Natural killer cell (primary cell): ENCODE results near the gene LRP6. TPM values are rescaled to one million over a fixed set of nuclear protein-coding genes. Genes with fewer than 3 reads are reported as not detected.
"Not testable (repeated sequence)": the region's sequence is repeated elsewhere in the genome, so short reads cannot be mapped to it uniquely, and the experiment has no call there.

Experiments used
- ATAC-seq, 3 donors: fragments of 150-1000 bp in 2 of 3; fragments of 200-7000 bp in 1 of 3; cut with Tn5 transposase; 1 replicate in 1 of 3; 2 replicates in 2 of 3; pipeline ENCODE4 v1.10.0; 2021; ENCODE audit warnings: mild to moderate bottlenecking in 2 of 3, moderate library complexity in 2 of 3
- DNase-seq, 2 donors: peaks; one replicate each; pipeline versions ENCODE4 v3.0.0 to v3.0.0-alpha.2; 2013 to 2021; ENCODE audit warnings: mixed read lengths in 1 of 2
- H3K27ac ChIP-seq: one replicate; pipeline ENCODE4 v1.5.1; 2013; ENCODE audit warnings: mild to moderate bottlenecking, low read length
- H3K27me3 ChIP-seq: one replicate; pipeline ENCODE4 v1.6.1; 2013; ENCODE audit warnings: low read length; ENCODE audit not compliant: control insufficient read depth, insufficient read depth
- H3K36me3 ChIP-seq: one replicate; pipeline ENCODE4 v1.6.1; 2013; ENCODE audit warnings: low read length; ENCODE audit not compliant: control insufficient read depth, insufficient read depth
- H3K4me1 ChIP-seq: one replicate; pipeline ENCODE4 v1.6.1; 2013; ENCODE audit warnings: low read length; ENCODE audit not compliant: control insufficient read depth, insufficient read depth
- H3K4me3 ChIP-seq: one replicate; pipeline ENCODE4 v1.5.1; 2013; ENCODE audit warnings: low read length
- H3K9me3 ChIP-seq: one replicate; pipeline ENCODE4 v1.6.1; 2013; ENCODE audit warnings: low read length; ENCODE audit not compliant: control insufficient read depth, insufficient read depth
- H3K27ac Mint-ChIP-seq, 2 donors: one replicate each; pipeline ENCODE4 v1.8.0; 2022; ENCODE audit warnings: mild to moderate bottlenecking in 2 of 2, mixed read lengths in 2 of 2, moderate library complexity in 1 of 2
- H3K27me3 Mint-ChIP-seq, 2 donors: one replicate each; pipeline ENCODE4 v1.8.0; 2022; ENCODE audit warnings: low read depth in 2 of 2, mixed read lengths in 2 of 2
- H3K36me3 Mint-ChIP-seq: one replicate; pipeline ENCODE4 v1.8.0; 2022; ENCODE audit warnings: mixed read lengths
- H3K4me1 Mint-ChIP-seq, 2 donors: one replicate each; pipeline ENCODE4 v1.8.0; 2022; ENCODE audit warnings: mixed read lengths in 2 of 2
- H3K4me3 Mint-ChIP-seq: one replicate; pipeline ENCODE4 v1.8.0; 2022; ENCODE audit warnings: mild to moderate bottlenecking, moderate library complexity, mixed read lengths
- H3K9me3 Mint-ChIP-seq, 2 donors: one replicate each; pipeline ENCODE4 v1.8.0; 2022; ENCODE audit warnings: mixed read lengths in 2 of 2
- CTCF ChIP-seq: fragments of 200-600 bp; IDR thresholded peaks from one replicate; pipeline ENCODE4 v1.8.0; 2022; ENCODE audit warnings: antibody characterized with exemption
- WGBS: methylation state at CpG from one replicate; pipeline ENCODE4 v1.1.7; 2013; ENCODE audit warnings: missing lambda C conversion rate; ENCODE audit not compliant: insufficient coverage; 5-methylcytosine and 5-hydroxymethylcytosine counted together
- intact Hi-C: fragments of 100-400 bp; cut with micrococcal nuclease; formaldehyde crosslinking; loops from one replicate; pipeline ENCODE4 v1.14.2; 2022
- total RNA-seq, 4 donors: library from RNA; stranded (reverse); fragments of 120-200 nt in 1 of 4; gene quantifications; one replicate each; pipeline versions ENCODE4 v1.2.3 to v1.2.4, GENCODE V29; 2013 to 2022

The LRP6 gene
- under 1 TPM in 2 of 3 donors, not detected in 1; 0.05 to 0.33 TPM for total RNA-seq
- 0.09 TPM for total RNA-seq (2013)

DNA sequence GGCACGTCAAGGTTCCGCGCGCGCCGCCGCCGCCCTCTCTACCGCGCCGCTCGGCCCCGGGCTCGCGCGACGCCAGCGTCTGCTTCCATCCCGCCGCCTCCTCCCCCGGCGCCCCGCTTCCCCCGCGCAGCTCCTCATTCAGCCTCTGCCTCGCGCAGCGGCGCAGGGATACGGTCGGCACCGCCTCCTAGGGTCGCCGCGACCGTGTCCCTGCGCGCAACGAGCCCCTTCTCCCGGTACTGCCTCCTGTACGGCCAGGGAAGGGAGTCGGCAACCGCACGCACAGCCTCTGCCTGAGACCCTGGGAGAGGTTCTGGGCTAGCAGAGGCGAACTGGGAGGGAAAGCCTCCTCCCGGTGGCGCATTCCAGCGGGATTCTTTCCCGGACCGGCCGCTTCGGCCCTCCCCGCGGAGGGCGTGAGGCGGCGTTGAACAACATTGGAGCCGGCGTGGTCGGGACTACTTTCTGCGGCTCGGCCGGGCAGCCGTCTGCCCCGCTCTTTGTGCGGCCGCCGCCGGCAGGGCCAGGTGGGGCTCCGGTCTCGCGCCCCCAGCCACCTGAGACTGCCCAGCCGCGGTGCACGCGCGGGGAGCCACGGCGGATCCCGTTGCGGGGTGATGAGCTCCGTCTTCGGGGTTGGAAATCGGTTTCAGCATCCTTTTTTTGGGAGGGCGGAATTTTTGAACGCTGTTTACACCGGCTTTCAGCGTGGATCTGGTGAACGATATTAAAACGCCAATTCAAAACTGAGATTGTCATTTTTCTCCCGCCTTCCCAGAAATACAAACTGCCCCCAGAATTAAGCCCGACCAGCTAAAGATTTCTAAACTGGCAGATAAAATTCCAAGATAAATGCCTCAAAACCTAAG is at the start of gene LRP6:
TSS of gene LRP6 (minus strand) at position 172 of the 869 bp plus-strand sequence. CDS start 309 bp downstream, outside the sequence.
- Histone ChIP-seq H3K27ac (no peak within 1 kb of the TSS), H3K4me1 (peaks cover 20% of the 10 kb centered on the region), H3K9me3 (no peaks in the 10 kb centered on the region), H3K36me3 (no peaks in the 10 kb centered on the region), H3K4me3 (peak within 1 kb of the TSS; percentile 53), H3K27me3 (peaks cover 37% of the 10 kb centered on the region)
- Mint-ChIP-seq H3K4me1 (peaks cover 11 to 20% of the 10 kb centered on the region in 2 donors), H3K4me3 (peak within 1 kb of the TSS; percentile 82), H3K36me3 (no peaks in the 10 kb centered on the region), H3K27ac (peak within 1 kb of the TSS in 1 of 2 donors; percentile 71), H3K27me3 (peaks cover 46 to 56% of the 10 kb centered on the region in 2 donors), H3K9me3 (no peaks in the 10 kb centered on the region)
- no peak for TF ChIP-seq CTCF
- DNase-seq (peak; percentile 22 to 83), ATAC-seq (peak; percentile 69 to 85 (median 70))
- intact Hi-C loops, result no loop called here
- WGBS, result 1% methylated on average over 92 of the region's 92 CpGs

GRCh38 chr12:12315838-12316237 is 49.0 kb upstream of the LRP6 start:
- no peak for DNase-seq
- intact Hi-C loops, result no loop called here
- H3K27ac ChIP-seq, result no peak overlapping the region
- Mint-ChIP-seq H3K36me3 (no peaks in the 10 kb centered on the region), H3K27me3 (peaks cover 5 to 8% of the 10 kb centered on the region in 2 donors), H3K4me1 (no peaks in the 10 kb centered on the region), H3K27ac (no peak overlapping the region), H3K9me3 (no peaks in the 10 kb centered on the region), H3K4me3 (no peak overlapping the region)
- ATAC-seq, result no peak
- H3K4me1 ChIP-seq, result no peaks in the 10 kb centered on the region
- H3K27me3 ChIP-seq, result no peaks in the 10 kb centered on the region
- TF ChIP-seq CTCF, result no peak
- no peaks in the 10 kb centered on the region for H3K36me3 ChIP-seq
- no peak overlapping the region for H3K4me3 ChIP-seq
- no peaks in the 10 kb centered on the region for H3K9me3 ChIP-seq

DNA sequence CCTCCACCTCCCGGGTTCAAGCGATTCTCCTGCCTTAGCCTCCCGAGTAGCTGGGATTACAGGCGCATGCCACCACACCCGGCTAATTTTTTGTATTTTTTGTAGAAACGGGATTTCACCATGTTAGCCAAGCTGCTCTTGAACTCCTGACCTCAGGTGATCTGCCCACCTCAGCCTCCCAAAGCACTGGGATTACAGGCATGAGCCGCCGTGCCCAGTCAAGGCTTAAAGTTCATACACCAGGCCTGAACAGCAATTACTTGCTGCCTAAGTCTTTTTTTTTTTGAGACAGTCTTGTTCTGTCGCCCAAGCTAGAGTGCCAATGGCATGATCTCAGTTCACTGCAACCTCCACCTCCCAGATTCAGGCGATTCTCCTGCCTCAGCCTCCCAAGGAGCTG is 43.9 kb upstream of the LRP6 start:
- ATAC-seq, H3K4me3 ChIP-seq, H3K36me3 Mint-ChIP-seq, H3K9me3 ChIP-seq, H3K9me3 Mint-ChIP-seq, H3K4me1 Mint-ChIP-seq, H3K27ac ChIP-seq, intact Hi-C loops, H3K27me3 ChIP-seq, DNase-seq, H3K4me1 ChIP-seq, H3K4me3 Mint-ChIP-seq, H3K27me3 Mint-ChIP-seq, H3K27ac Mint-ChIP-seq, H3K36me3 ChIP-seq: not testable (repeated sequence)
- WGBS, result 92% methylated on average over 9 of the region's 10 CpGs

DNA sequence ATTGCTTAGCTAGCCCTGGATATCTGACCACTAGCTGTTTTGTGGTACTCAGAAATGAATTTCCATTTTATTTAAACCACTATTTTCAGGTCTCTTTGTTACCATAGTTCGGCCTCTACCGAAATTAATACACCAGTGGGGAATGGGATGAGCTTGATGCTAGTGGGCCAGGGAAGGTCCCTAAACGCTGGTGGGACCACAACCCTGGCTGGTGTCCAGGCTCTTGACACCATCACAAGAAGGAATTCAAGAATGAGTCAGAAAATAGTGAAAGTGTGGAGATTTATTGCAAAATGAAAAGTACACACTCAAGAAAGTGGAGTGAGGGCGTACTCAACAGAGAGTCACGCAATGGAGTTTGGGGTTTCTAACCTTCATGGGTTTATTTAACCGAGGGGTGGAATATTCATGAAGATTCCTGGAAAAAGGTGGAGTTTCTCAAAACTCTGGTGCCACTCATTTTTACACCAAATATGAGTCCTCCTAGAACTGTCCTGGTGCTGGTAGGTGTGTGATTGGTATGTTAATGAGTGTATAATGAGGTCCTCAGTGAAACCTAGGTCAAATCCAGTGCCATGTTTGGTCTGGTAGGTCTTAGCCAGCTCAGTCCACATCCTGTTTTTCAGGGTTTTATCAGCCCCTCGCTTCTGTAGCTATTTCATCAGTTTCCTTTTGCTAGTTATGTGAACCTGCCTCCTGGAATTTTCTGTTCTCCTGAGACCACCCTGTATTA is 38.9 kb upstream of the LRP6 start:
- H3K27me3 ChIP-seq, result peaks cover 2% of the 10 kb centered on the region
- Mint-ChIP-seq H3K27ac (no peak overlapping the region), H3K4me1 (no peaks in the 10 kb centered on the region), H3K36me3 (no peaks in the 10 kb centered on the region), H3K4me3 (no peak overlapping the region), H3K27me3 (peaks cover 0 to 6% of the 10 kb centered on the region in 2 donors), H3K9me3 (no peaks in the 10 kb centered on the region)
- H3K27ac ChIP-seq, result no peak overlapping the region
- TF ChIP-seq CTCF, result no peak
- WGBS, result 72% methylated on average over 7 of the region's 7 CpGs
- H3K4me1 ChIP-seq, result no peaks in the 10 kb centered on the region
- no peaks in the 10 kb centered on the region for H3K9me3 ChIP-seq
- DNase-seq, result no peak
- intact Hi-C loops, result no loop called here
- no peak overlapping the region for H3K4me3 ChIP-seq
- no peak for ATAC-seq
- no peaks in the 10 kb centered on the region for H3K36me3 ChIP-seq
